ENCODE data around the gene RNF215. TPM values are rescaled to one million over a fixed set of nuclear protein-coding genes. Genes with fewer than 3 reads are reported as not detected.

RNF215 gene
- total and polyA plus RNA-seq, 2 of the 13 experiments (the other 11 are each of a cell fraction or from before 2014, with no cell fraction given), result 5.3 to 6.1 TPM

- TF ChIP-seq ZNF225 (CRISPR knock-in tag; IDR thresholded peaks at IDR 0.05), result no peak; the same call in 1 of the 2 replicates
- no peak for TF ChIP-seq TCF7 (IDR thresholded peaks at IDR 0.05; ENCODE audit: low read depth)
- no peak for TF ChIP-seq ZFX (CRISPR knock-in tag; IDR thresholded peaks at IDR 0.05; ENCODE audit: low read depth)
- no peak for TF ChIP-seq HNRNPLL (IDR thresholded peaks at IDR 0.05; ENCODE audit: low read depth, low read length, poor library complexity, severe bottlenecking)
- TF ChIP-seq ZMAT3 (CRISPR knock-in tag; conservative IDR thresholded peaks at IDR 0.05), result no peak
- peak; percentile 86 for TF ChIP-seq GABPA (IDR thresholded peaks at IDR 0.05; ENCODE audit: low read depth, low read length)
- peak; percentile 98 for TF ChIP-seq GABPA (CRISPR knock-in tag; IDR thresholded peaks at IDR 0.05; ENCODE audit: low read depth)
- TF ChIP-seq THRA (CRISPR knock-in tag; IDR thresholded peaks at IDR 0.05; ENCODE audit: borderline replicate concordance), result no peak
- TF ChIP-seq ZNF205 (CRISPR knock-in tag; IDR thresholded peaks at IDR 0.05), result no peak
- TF ChIP-seq IKZF5 (CRISPR knock-in tag; IDR thresholded peaks at IDR 0.05), result no peak
- TF ChIP-seq ZNF318 (CRISPR knock-in tag; IDR thresholded peaks at IDR 0.05), result no peak
- TF ChIP-seq THAP11 (CRISPR knock-in tag; IDR thresholded peaks at IDR 0.05), result 0 out of 2 replicates have a peak, but pooled peaks have one; percentile 43
- TF ChIP-seq PHF20 (CRISPR knock-in tag; IDR thresholded peaks at IDR 0.05), result peak; percentile 49; the same call in 1 of the 2 replicates
- TF ChIP-seq TBX3 (IDR thresholded peaks at IDR 0.05; ENCODE audit: borderline replicate concordance), result no peak
Measured at GRCh38 chr22:30435674-30436126, 48.5 kb upstream of the RNF215 start (continued).
